ENCODE results near the gene FGD2.
"Not testable (repeated sequence)": the region's sequence is repeated elsewhere in the genome, so short reads cannot be mapped to it uniquely, and the experiment has no call there.

- not testable (repeated sequence) for TF ChIP-seq EP300 (IDR thresholded peaks at IDR 0.05; ENCODE audit: low read length); POLR2AphosphoS5 (IDR thresholded peaks at IDR 0.05; ENCODE audit: control insufficient read depth, insufficient read depth, low read depth, low read length); DPF2 (IDR thresholded peaks at IDR 0.05); FOXP1 (CRISPR knock-in tag; IDR thresholded peaks at IDR 0.05); SP2 (IDR thresholded peaks at IDR 0.05; ENCODE audit: extremely low read depth, low read depth, low read length, poor library complexity, severe bottlenecking); ZNF512 (tag; IDR thresholded peaks at IDR 0.05); SNAPC5 (CRISPR knock-in tag; IDR thresholded peaks at IDR 0.05); UBTF (IDR thresholded peaks at IDR 0.05; ENCODE audit: borderline replicate concordance in 1 of 2, low read depth in 2 of 2, low read length in 2 of 2); CTCF (IDR thresholded peaks at IDR 0.05 in 2 of 3, conservative IDR thresholded peaks at IDR 0.05 in 1 of 3; ENCODE audit: insufficient read depth in 2 of 3, low read depth in 1 of 3, low read length in 3 of 3); ELF1 (tag; IDR thresholded peaks at IDR 0.05); CHD4 (IDR thresholded peaks at IDR 0.05; ENCODE audit: insufficient read depth, insufficient replicate concordance, low read depth, low read length, poor library complexity, severe bottlenecking); ATF2 (CRISPR knock-in tag; IDR thresholded peaks at IDR 0.05)
Observed at GRCh38 chr6:36990401-36990800, 15.1 kb upstream of the FGD2 start.
